ENCODE results near the gene ESPL1. TPM values are rescaled to one million over a fixed set of nuclear protein-coding genes. Genes with fewer than 3 reads are reported as not detected.
A peak's percentile ranks its signal among the peaks of the same experiment; 100 is the strongest.

Gene ESPL1
- total RNA-seq, 6 donors from 2014 or later, result 1.5 to 5.3 (median 2.1) TPM

GRCh38 chr12:53252349-53252916 is 15.7 kb upstream of the ESPL1 start:
- peak; percentile 24 to 73 for ATAC-seq (ENCODE audit: low FRiP score in 2 of 2)
- 5 to 11% methylated on average over 16 to 17 of the region's 19 CpGs for WGBS, 2 donors
- Histone ChIP-seq H3K4me3 (peak overlapping the region; percentile 71 to 87 (median 74)), H3K4me1 (peaks cover 24 to 31% (median 25%) of the 10 kb centered on the region in 4 donors), H3K27ac (peak overlapping the region; percentile 83 to 95 (median 88)), H3K36me3 (peaks cover 0 to 25% (median 19%) of the 10 kb centered on the region in 4 donors), H3K9me3 (no peaks in the 10 kb centered on the region), H3K27me3 (no peaks in the 10 kb centered on the region)
- DNase-seq, result peak in 1 of 2 donors; percentile 45
- TF ChIP-seq POLR2AphosphoS5 (IDR thresholded peaks at IDR 0.05) (no peak), CTCF (IDR thresholded peaks at IDR 0.05) (peak in 1 of 6 experiments; percentile 3)

GRCh38 chr12:53253298-53253697 is 14.8 kb upstream of the ESPL1 start:
- Histone ChIP-seq H3K4me1 (peaks cover 24 to 31% (median 25%) of the 10 kb centered on the region in 4 donors), H3K9me3 (no peaks in the 10 kb centered on the region), H3K27me3 (no peaks in the 10 kb centered on the region), H3K36me3 (peaks cover 0 to 25% (median 19%) of the 10 kb centered on the region in 4 donors), H3K4me3 (peak overlapping the region in 1 of 4 donors; percentile 72), H3K27ac (peak overlapping the region in 2 of 4 donors; percentile 83 to 91)
- TF ChIP-seq POLR2A (IDR thresholded peaks at IDR 0.05), result no peak
- TF ChIP-seq EP300 (IDR thresholded peaks at IDR 0.05), result no peak
- no peak for TF ChIP-seq POLR2AphosphoS5 (IDR thresholded peaks at IDR 0.05)
- no peak for TF ChIP-seq CTCF (IDR thresholded peaks at IDR 0.05)
- ATAC-seq (ENCODE audit: low FRiP score in 2 of 2), result no peak
- 92 to 93% methylated on average over 5 to 13 of the region's 13 CpGs for WGBS, 2 donors
- DNase-seq, result no peak

GRCh38 chr12:53254816-53255545 is 13.1 kb upstream of the ESPL1 start:
- DNase-seq, result no peak
- H3K27me3 ChIP-seq, result no peaks in the 10 kb centered on the region
- H3K4me1 ChIP-seq, result peaks cover 24 to 32% (median 30%) of the 10 kb centered on the region in 4 donors
- no peak for ATAC-seq (ENCODE audit: low FRiP score in 2 of 2)
- no peak overlapping the region for H3K4me3 ChIP-seq
- H3K9me3 ChIP-seq, result no peaks in the 10 kb centered on the region
- H3K36me3 ChIP-seq, result peaks cover 0 to 25% (median 19%) of the 10 kb centered on the region in 4 donors
- 60 to 100% methylated on average over 1 of the region's 1 CpG for WGBS, 2 donors
- no peak overlapping the region for H3K27ac ChIP-seq
- no peak for TF ChIP-seq POLR2AphosphoS5 (IDR thresholded peaks at IDR 0.05)
- TF ChIP-seq CTCF (IDR thresholded peaks at IDR 0.05), result no peak
- TF ChIP-seq EP300 (IDR thresholded peaks at IDR 0.05), result no peak
- no peak for TF ChIP-seq POLR2A (IDR thresholded peaks at IDR 0.05)

- Histone ChIP-seq H3K4me3 (no peak overlapping the region), H3K27ac (no peak overlapping the region), H3K27me3 (no peaks in the 10 kb centered on the region), H3K36me3 (peaks cover 0 to 25% (median 19%) of the 10 kb centered on the region in 4 donors), H3K4me1 (peaks cover 21 to 25% (median 25%) of the 10 kb centered on the region in 4 donors), H3K9me3 (no peaks in the 10 kb centered on the region)
- WGBS, 2 donors, result 65 to 81% methylated on average over 3 of the region's 3 CpGs
- TF ChIP-seq POLR2A (IDR thresholded peaks at IDR 0.05) (no peak), CTCF (IDR thresholded peaks at IDR 0.05) (no peak), POLR2AphosphoS5 (IDR thresholded peaks at IDR 0.05) (no peak), EP300 (IDR thresholded peaks at IDR 0.05) (no peak)
- ATAC-seq (ENCODE audit: low FRiP score in 2 of 2) (no peak), DNase-seq (no peak)
Observed at GRCh38 chr12:53255996-53256395, 12.1 kb upstream of the ESPL1 start.
